HG02970 (cell line): ENCODE results near the gene ALKAL2.

Source experiments
- ATAC-seq: cut with Tn5 transposase; IDR thresholded peaks from one replicate; pipeline ENCODE4 v1.9.1; 2021; ENCODE audit warnings: mild to moderate bottlenecking, moderate library complexity, moderate number of reproducible peaks; ENCODE audit not compliant: unreplicated experiment, low FRiP score

The ALKAL2 gene

DNA sequence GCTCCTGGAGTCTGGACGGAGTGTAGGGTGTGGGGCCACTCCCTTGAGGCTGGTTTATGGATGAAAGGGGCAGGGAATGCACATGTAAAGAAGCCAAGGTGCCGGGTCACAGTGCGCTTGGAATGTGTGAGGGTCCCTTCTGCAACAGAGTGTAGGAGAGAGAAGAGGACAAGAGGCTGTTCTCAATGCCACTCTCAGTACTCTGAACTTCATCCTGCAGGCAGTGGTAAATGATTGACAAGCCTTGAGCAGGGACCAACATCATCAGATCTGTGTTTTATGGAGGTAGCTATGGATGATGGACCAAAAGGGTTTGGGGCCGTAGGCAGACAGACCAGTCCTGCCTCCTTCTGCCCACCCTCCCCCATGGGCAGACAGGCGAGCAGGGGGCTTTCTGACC is 7.2 kb upstream of the ALKAL2 start:
- ATAC-seq, result no peak

GRCh38 chr2:290090-290722 is 2.3 kb upstream of the ALKAL2 start:
- no peak for ATAC-seq

- ATAC-seq, result no peak
Measured at GRCh38 chr2:289362-290089, 1.6 kb upstream of the ALKAL2 start.

- ATAC-seq, result no peak
Measured at GRCh38 chr2:288758-289361, 969 bp upstream of the ALKAL2 start.

GRCh38 chr2:287471-287885 is 413 bp downstream of the ALKAL2 start:
- no peak for ATAC-seq

GRCh38 chr2:286774-287392 is 1.0 kb downstream of the ALKAL2 start:
- no peak for ATAC-seq

GRCh38 chr2:286035-286434 is 1.9 kb downstream of the ALKAL2 start:
- ATAC-seq, result no peak

DNA sequence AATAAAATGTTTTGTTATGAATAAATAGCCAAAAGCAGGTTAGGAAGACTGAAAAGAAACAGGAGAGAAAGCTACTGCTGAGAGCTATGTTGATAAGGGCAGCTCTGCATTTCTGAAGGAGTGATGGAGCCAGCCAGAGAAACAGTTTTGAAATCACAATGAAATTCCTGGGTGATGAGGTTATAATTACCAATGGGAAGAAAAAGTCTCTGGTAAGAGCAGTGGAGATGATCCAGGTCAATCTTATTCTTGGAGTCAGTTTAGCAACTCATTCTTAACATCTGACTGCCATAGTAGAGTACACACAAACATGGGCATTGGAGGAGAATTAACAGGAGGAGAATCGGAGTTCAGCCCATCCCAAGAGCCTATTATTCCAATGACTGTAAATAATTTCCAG is 2.4 kb downstream of the ALKAL2 start:
- no peak for ATAC-seq

- ATAC-seq, result no peak
Measured at GRCh38 chr2:284896-285492, 2.9 kb downstream of the ALKAL2 start.

DNA sequence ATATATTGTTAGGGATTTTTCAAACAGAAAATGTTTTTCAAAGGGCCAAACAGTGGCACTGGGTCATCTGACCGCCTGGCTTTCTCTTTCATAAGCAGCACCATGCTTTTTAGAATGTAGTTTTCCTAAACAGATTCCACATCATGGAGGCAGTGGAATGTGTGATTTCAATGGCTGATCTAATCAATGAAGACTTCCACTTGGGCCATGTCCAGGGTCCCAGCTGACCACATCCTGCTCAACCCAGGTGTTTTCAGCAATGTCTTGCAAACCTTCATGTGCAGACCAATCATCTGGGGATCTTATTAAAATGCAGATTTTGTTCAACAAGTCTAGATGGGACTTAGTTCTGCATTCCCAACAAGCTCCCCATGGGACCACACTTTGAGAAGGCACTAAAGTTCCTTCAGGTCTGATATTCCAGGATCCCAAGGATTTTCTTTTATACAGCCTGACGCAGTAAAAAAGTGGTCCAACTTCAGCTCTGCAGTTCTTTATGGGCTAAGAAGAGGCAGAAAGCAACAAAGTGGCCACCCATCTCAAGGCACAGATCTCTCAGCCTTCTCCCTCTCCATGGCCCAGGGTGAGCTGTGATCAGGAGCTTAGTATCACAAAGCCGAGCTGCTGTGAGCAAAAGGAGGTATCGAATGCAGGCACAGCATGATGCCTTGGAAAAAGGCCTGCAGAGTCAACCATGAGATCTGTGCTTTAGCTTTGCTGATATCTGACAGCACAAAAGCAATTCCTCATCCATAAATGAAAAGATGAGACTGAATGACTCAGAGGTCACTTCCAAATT is 3.7 kb downstream of the ALKAL2 start:
- no peak for ATAC-seq

GRCh38 chr2:282371-283263 is 5.3 kb downstream of the ALKAL2 start:
- ATAC-seq, result no peak

GRCh38 chr2:281381-281780 is 6.5 kb downstream of the ALKAL2 start:
- ATAC-seq, result no peak

GRCh38 chr2:280650-281110 is 7.2 kb downstream of the ALKAL2 start:
- no peak for ATAC-seq

GRCh38 chr2:279956-280649 is 7.8 kb downstream of the ALKAL2 start:
- no peak for ATAC-seq

DNA sequence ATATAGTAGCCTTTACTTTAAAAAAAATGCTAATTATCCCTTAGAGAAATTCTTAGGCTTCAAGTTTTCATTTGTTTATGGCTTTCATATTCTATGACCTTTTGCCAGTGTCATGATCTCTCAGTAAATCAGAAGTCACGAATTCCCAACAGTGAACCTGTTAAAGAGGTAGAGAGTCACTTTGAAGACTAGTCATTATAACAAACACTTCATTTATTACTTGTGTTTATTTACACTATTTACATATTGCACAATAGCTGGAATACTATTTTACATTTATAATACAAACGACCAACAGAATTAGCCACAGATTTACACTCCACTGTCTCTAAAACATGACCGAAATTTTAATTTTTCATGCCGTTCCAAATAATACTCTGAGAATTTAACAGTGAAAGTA is 8.5 kb downstream of the ALKAL2 start:
- no peak for ATAC-seq

DNA sequence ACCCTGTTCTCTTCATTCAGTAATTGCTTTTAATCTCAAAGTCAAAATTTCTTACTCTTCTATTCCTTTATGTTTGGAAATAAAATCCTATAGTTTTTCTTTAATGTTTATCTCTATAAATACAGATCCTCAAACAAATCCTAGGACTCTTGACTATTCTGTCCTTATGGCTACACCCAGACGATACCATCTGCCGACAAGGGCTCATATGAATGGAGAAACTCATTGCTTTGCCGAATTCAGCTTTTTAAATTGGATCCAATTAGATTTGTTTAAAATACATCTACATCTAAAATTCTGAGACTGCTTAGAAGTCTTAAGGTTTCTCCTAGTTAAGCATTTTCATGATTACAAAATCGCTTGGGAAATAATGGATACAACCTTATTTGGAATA is 9.0 kb downstream of the ALKAL2 start:
- ATAC-seq, result no peak

GRCh38 chr2:278312-278926 is 9.5 kb downstream of the ALKAL2 start:
- ATAC-seq, result no peak

GRCh38 chr2:275466-275865 is 12.4 kb downstream of the ALKAL2 start:
- ATAC-seq, result peak; percentile 79
